WTC11 (cell line): ENCODE data around the gene BAG2.

Experiments used
- ATF1 ChIP-seq: sonication (generic); formaldehyde crosslinking; IDR thresholded peaks from 2 replicates; pipeline ENCODE4 v1.8.1; 2023; ENCODE audit warnings: mild to moderate bottlenecking, moderate library complexity, missing genetic modification reagents
- CREB1 ChIP-seq: sonication (generic); formaldehyde crosslinking; IDR thresholded peaks from 2 replicates; pipeline ENCODE4 v1.8.0; 2023; ENCODE audit warnings: mild to moderate bottlenecking, missing genetic modification reagents
- CTCF ChIP-seq: fragments of 200-600 bp; IDR thresholded peaks from 2 replicates; pipeline ENCODE4 v1.8.0; 2022; ENCODE audit warnings: antibody characterized with exemption
- IRF2 ChIP-seq: sonication (generic); formaldehyde crosslinking; IDR thresholded peaks from 2 replicates; pipeline ENCODE4 v1.8.0; 2022; ENCODE audit warnings: low read depth, missing genetic modification reagents, borderline replicate concordance
- TEAD4 ChIP-seq: sonication (generic); formaldehyde crosslinking; IDR thresholded peaks from 2 replicates; pipeline ENCODE4 v1.8.0; 2022; ENCODE audit warnings: mild to moderate bottlenecking, missing genetic modification reagents
- TP53 ChIP-seq: sonication (generic); formaldehyde crosslinking; IDR thresholded peaks from 2 replicates; pipeline ENCODE4 v1.8.1; 2023; ENCODE audit warnings: mild to moderate bottlenecking, missing genetic modification reagents
- TF ChIP-seq, protein P1 (sequence below): sonication (generic); formaldehyde crosslinking; IDR thresholded peaks from 2 replicates; pipeline ENCODE4 v1.8.1; 2022; ENCODE audit warnings: low read depth, mild to moderate bottlenecking, moderate library complexity, missing genetic modification reagents, borderline replicate concordance
- TF ChIP-seq, protein P2 (sequence below): sonication (generic); formaldehyde crosslinking; IDR thresholded peaks from 2 replicates; pipeline ENCODE4 v1.8.0; 2022; ENCODE audit warnings: missing genetic modification reagents
- TF ChIP-seq, protein P3 (sequence below): sonication (generic); formaldehyde crosslinking; IDR thresholded peaks from 2 replicates; pipeline ENCODE4 v1.8.1; 2023; ENCODE audit warnings: mild to moderate bottlenecking, missing genetic modification reagents, moderate library complexity
- TF ChIP-seq, protein P4 (sequence below): sonication (generic); formaldehyde crosslinking; IDR thresholded peaks from 2 replicates; pipeline ENCODE4 v1.8.1; 2022; ENCODE audit warnings: low read depth, missing genetic modification reagents, borderline replicate concordance
- TF ChIP-seq, protein P5 (sequence below): sonication (generic); formaldehyde crosslinking; IDR thresholded peaks from 2 replicates; pipeline ENCODE4 v1.8.0; 2023; ENCODE audit warnings: mild to moderate bottlenecking, missing genetic modification reagents

GRCh38 chr6:57134954-57135353, 37.2 kb upstream of the BAG2 start:
- TF ChIP-seq, protein P1, sequence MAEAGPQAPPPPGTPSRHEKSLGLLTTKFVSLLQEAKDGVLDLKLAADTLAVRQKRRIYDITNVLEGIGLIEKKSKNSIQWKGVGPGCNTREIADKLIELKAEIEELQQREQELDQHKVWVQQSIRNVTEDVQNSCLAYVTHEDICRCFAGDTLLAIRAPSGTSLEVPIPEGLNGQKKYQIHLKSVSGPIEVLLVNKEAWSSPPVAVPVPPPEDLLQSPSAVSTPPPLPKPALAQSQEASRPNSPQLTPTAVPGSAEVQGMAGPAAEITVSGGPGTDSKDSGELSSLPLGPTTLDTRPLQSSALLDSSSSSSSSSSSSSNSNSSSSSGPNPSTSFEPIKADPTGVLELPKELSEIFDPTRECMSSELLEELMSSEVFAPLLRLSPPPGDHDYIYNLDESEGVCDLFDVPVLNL: no peak
- TF ChIP-seq, protein P2, sequence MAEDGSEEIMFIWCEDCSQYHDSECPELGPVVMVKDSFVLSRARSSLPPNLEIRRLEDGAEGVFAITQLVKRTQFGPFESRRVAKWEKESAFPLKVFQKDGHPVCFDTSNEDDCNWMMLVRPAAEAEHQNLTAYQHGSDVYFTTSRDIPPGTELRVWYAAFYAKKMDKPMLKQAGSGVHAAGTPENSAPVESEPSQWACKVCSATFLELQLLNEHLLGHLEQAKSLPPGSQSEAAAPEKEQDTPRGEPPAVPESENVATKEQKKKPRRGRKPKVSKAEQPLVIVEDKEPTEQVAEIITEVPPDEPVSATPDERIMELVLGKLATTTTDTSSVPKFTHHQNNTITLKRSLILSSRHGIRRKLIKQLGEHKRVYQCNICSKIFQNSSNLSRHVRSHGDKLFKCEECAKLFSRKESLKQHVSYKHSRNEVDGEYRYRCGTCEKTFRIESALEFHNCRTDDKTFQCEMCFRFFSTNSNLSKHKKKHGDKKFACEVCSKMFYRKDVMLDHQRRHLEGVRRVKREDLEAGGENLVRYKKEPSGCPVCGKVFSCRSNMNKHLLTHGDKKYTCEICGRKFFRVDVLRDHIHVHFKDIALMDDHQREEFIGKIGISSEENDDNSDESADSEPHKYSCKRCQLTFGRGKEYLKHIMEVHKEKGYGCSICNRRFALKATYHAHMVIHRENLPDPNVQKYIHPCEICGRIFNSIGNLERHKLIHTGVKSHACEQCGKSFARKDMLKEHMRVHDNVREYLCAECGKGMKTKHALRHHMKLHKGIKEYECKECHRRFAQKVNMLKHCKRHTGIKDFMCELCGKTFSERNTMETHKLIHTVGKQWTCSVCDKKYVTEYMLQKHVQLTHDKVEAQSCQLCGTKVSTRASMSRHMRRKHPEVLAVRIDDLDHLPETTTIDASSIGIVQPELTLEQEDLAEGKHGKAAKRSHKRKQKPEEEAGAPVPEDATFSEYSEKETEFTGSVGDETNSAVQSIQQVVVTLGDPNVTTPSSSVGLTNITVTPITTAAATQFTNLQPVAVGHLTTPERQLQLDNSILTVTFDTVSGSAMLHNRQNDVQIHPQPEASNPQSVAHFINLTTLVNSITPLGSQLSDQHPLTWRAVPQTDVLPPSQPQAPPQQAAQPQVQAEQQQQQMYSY (CRISPR knock-in tag): no peak
- TF ChIP-seq CTCF (no peak), TP53 (CRISPR knock-in tag) (no peak), ATF1 (no peak), TEAD4 (no peak), IRF2 (CRISPR knock-in tag) (no peak), CREB1 (no peak)
- TF ChIP-seq, protein P3, sequence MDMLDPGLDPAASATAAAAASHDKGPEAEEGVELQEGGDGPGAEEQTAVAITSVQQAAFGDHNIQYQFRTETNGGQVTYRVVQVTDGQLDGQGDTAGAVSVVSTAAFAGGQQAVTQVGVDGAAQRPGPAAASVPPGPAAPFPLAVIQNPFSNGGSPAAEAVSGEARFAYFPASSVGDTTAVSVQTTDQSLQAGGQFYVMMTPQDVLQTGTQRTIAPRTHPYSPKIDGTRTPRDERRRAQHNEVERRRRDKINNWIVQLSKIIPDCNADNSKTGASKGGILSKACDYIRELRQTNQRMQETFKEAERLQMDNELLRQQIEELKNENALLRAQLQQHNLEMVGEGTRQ (CRISPR knock-in tag): no peak
- TF ChIP-seq, protein P4, sequence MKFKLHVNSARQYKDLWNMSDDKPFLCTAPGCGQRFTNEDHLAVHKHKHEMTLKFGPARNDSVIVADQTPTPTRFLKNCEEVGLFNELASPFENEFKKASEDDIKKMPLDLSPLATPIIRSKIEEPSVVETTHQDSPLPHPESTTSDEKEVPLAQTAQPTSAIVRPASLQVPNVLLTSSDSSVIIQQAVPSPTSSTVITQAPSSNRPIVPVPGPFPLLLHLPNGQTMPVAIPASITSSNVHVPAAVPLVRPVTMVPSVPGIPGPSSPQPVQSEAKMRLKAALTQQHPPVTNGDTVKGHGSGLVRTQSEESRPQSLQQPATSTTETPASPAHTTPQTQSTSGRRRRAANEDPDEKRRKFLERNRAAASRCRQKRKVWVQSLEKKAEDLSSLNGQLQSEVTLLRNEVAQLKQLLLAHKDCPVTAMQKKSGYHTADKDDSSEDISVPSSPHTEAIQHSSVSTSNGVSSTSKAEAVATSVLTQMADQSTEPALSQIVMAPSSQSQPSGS: no peak
- TF ChIP-seq, protein P5, sequence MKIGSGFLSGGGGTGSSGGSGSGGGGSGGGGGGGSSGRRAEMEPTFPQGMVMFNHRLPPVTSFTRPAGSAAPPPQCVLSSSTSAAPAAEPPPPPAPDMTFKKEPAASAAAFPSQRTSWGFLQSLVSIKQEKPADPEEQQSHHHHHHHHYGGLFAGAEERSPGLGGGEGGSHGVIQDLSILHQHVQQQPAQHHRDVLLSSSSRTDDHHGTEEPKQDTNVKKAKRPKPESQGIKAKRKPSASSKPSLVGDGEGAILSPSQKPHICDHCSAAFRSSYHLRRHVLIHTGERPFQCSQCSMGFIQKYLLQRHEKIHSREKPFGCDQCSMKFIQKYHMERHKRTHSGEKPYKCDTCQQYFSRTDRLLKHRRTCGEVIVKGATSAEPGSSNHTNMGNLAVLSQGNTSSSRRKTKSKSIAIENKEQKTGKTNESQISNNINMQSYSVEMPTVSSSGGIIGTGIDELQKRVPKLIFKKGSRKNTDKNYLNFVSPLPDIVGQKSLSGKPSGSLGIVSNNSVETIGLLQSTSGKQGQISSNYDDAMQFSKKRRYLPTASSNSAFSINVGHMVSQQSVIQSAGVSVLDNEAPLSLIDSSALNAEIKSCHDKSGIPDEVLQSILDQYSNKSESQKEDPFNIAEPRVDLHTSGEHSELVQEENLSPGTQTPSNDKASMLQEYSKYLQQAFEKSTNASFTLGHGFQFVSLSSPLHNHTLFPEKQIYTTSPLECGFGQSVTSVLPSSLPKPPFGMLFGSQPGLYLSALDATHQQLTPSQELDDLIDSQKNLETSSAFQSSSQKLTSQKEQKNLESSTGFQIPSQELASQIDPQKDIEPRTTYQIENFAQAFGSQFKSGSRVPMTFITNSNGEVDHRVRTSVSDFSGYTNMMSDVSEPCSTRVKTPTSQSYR (CRISPR knock-in tag): no peak
